Measurements from ENCODE around the gene RAPGEF4.

DNA sequence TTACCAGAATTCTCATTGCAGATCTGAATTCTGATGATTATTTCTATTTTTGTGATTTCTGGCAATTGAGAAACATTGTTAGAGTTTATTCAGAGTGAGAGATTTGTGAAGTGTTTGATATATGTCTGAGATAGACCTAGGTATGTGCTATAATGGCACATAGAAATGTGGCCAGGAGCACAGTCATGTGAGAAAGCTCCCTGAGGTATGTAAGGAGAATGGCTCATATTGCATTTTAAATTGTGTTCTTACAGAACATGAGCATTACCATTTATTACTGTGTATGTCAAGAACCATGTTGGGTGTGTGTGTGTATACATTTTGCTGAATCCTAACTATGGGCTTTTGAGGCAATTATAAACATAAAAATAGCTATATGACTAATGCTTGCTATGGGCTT lies 101.2 kb downstream of the RAPGEF4 start:
- TF ChIP-seq, protein P1, sequence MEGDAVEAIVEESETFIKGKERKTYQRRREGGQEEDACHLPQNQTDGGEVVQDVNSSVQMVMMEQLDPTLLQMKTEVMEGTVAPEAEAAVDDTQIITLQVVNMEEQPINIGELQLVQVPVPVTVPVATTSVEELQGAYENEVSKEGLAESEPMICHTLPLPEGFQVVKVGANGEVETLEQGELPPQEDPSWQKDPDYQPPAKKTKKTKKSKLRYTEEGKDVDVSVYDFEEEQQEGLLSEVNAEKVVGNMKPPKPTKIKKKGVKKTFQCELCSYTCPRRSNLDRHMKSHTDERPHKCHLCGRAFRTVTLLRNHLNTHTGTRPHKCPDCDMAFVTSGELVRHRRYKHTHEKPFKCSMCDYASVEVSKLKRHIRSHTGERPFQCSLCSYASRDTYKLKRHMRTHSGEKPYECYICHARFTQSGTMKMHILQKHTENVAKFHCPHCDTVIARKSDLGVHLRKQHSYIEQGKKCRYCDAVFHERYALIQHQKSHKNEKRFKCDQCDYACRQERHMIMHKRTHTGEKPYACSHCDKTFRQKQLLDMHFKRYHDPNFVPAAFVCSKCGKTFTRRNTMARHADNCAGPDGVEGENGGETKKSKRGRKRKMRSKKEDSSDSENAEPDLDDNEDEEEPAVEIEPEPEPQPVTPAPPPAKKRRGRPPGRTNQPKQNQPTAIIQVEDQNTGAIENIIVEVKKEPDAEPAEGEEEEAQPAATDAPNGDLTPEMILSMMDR (IDR thresholded peaks at IDR 0.05), result no peak
- TF ChIP-seq EP300 (IDR thresholded peaks at IDR 0.05) (no peak), POLR2A (IDR thresholded peaks at IDR 0.05) (no peak)

Measured in tibial nerve (tissue), 4 donors.